Activated CD4-positive, alpha-beta T cell treated with anti-CD3 and anti-CD28 coated beads, Interleukin-2, amount 10 ng/mL, durations not matched to agents 7 days and 5 days (primary cell): Measurements from ENCODE around the gene AACS. TPM values are rescaled to one million over a fixed set of nuclear protein-coding genes. Genes with fewer than 3 reads are reported as not detected.

Experiments used
- CTCF ChIA-PET: fragments of 350-600 bp; sonication (Branson Sonifier 250); formaldehyde crosslinking; loops from one replicate; lab custom pipeline; 2021; ENCODE audit warnings: antibody characterized with exemption; lab: Charles Lee
- POLR2A ChIA-PET: fragments of 350-600 bp; sonication (Branson Sonifier 250); formaldehyde crosslinking; loops from one replicate; lab custom pipeline; 2021; ENCODE audit warnings: antibody characterized with exemption; lab: Charles Lee
- DNase-seq: peaks from one replicate; pipeline ENCODE4 v3.0.0-alpha.2; 2020
- H3K27ac Mint-ChIP-seq: one replicate; pipeline ENCODE4 v1.8.0; 2021; ENCODE audit warnings: mild to moderate bottlenecking, moderate library complexity, mixed read lengths
- H3K27me3 Mint-ChIP-seq: one replicate; pipeline ENCODE4 v1.8.0; 2021; ENCODE audit warnings: mixed read lengths
- H3K36me3 Mint-ChIP-seq: one replicate; pipeline ENCODE4 v1.8.0; 2021; ENCODE audit warnings: low read depth, mixed read lengths
- H3K4me1 Mint-ChIP-seq: one replicate; pipeline ENCODE4 v1.8.0; 2021; ENCODE audit warnings: mixed read lengths
- H3K4me3 Mint-ChIP-seq: one replicate; pipeline ENCODE4 v1.8.0; 2021; ENCODE audit warnings: mild to moderate bottlenecking, moderate library complexity, mixed read lengths
- H3K9me3 Mint-ChIP-seq: one replicate; pipeline ENCODE4 v1.8.0; 2021; ENCODE audit warnings: mixed read lengths
- total RNA-seq, 2 experiments: library from RNA; stranded (reverse); gene quantifications; one replicate each; pipeline ENCODE4 v1.2.3, GENCODE V29; 2021

AACS gene
- total RNA-seq, 2 experiments from 2014 or later, result 17.8 to 19.1 TPM

DNA sequence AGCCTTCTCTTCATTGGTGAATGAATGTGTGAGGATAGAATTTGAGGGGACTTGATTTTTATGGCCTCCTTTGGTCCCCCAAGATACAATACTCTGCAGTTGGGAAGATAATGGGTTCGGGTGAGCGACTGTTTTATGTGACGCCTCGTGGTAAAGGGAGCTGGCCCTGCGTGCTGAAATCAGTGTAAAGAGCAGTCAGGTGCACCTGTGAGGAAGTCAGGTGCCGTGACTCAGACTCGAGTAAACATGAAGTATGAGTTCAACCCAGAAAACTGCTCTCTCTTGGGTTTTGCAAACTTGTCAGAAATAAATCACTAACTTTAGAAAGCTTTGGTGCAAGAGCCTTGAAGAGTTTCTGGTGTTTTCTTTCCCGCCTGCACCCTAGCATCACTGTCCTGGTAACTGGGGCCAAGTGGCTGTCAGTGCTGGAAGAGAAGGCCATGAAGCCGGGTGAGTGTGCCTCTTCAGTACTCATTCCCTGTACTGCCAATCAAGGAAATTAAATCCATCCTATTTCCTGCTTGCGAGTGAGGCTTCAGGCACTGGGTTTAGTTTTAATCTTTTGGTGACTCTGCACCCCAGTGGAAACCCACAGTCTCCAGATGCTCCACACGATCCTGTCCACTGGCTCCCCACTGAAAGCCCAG is 59.2 kb downstream of the AACS start:
- no peaks in the 10 kb centered on the region for H3K27me3 Mint-ChIP-seq
- no peaks in the 10 kb centered on the region for H3K36me3 Mint-ChIP-seq
- H3K27ac Mint-ChIP-seq, result no peak overlapping the region
- ChIA-PET POLR2A (no interaction called here), CTCF (no interaction called here)
- no peaks in the 10 kb centered on the region for H3K4me1 Mint-ChIP-seq
- no peaks in the 10 kb centered on the region for H3K9me3 Mint-ChIP-seq
- no peak for DNase-seq
- no peak overlapping the region for H3K4me3 Mint-ChIP-seq

DNA sequence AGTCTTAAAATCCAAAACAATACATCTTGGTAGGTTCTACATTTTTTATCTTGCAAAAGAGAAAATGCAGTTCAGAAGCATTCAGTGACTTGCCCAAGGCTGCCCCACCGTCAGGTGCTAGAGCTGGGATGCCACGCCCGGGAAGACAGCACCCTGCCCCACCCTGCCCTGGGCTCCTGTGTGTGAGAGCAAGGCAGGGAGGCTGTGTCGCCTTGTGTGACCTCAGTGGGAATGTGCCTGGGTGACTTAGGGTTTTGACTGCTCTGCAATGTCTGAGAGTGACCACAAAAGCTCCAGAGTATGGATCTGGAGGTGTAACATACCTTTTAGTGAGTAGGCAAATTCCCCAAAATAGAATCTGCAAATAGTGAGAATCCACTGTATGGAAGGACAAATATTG is 60.0 kb downstream of the AACS start:
- no peak overlapping the region for H3K27ac Mint-ChIP-seq
- no peaks in the 10 kb centered on the region for H3K36me3 Mint-ChIP-seq
- no peak for DNase-seq
- ChIA-PET CTCF (no interaction called here), POLR2A (no interaction called here)
- no peak overlapping the region for H3K4me3 Mint-ChIP-seq
- H3K9me3 Mint-ChIP-seq, result no peaks in the 10 kb centered on the region
- H3K4me1 Mint-ChIP-seq, result no peaks in the 10 kb centered on the region
- H3K27me3 Mint-ChIP-seq, result no peaks in the 10 kb centered on the region

DNA sequence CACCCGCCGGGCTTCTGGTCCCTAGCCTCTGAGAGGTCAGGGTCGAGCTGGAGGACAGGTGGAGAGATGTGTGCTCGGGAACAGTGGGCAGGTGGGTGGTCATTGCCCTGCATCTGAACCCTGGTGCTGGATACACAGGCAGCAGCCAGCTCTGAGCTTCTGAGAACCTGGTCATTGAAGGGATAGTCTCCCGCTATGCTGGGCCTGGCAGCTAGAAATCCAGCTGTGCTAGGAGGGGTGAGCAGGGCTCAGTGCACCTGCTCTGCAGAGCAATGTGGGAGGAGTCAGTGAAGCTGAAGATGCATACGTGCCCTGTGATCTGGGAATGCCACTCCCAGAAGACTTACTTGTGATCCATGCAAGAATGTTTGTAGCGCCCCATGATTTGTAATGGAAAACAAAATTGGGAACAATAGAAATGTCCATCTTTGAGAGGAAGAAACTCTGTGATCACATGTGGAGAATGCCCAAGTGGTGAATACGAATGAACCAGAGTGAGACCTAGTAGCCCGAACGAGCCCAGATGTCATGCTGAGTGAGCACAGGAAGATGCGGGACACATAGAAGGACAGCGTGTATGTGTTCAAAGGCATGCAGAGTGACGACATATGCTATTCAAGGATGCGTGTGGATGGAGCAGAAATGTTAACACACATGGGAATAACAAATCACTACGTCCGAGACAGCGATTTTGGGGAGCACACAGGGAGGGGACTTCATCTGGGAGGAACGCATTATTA is 63.4 kb downstream of the AACS start:
- Mint-ChIP-seq H3K4me3 (no peak overlapping the region), H3K27ac (no peak overlapping the region), H3K36me3 (no peaks in the 10 kb centered on the region), H3K4me1 (no peaks in the 10 kb centered on the region), H3K27me3 (no peaks in the 10 kb centered on the region), H3K9me3 (no peaks in the 10 kb centered on the region)
- POLR2A ChIA-PET, result no interaction called here
- CTCF ChIA-PET, result no interaction called here
- no peak for DNase-seq

DNA sequence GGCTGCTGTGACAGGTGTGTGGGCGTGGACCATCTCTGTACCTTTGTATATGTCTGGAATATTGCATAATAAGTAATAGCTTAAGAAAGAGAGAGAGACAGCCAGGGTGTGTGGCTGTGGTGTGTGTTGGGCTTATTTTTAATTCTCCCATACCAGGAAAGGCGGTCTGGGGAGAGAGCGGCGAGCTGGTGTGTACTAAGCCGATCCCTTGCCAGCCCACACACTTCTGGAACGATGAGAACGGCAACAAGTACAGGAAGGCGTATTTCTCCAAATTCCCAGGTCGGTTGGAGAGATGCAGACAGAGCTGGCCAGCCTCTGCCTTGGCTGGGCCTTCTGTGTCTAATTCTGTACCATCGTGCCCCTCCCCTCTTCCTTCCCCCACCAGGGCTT is 63.9 kb downstream of the AACS start:
- H3K9me3 Mint-ChIP-seq, result no peaks in the 10 kb centered on the region
- DNase-seq, result no peak
- CTCF ChIA-PET, result no interaction called here
- POLR2A ChIA-PET, result no interaction called here
- H3K4me3 Mint-ChIP-seq, result no peak overlapping the region
- no peaks in the 10 kb centered on the region for H3K36me3 Mint-ChIP-seq
- H3K4me1 Mint-ChIP-seq, result no peaks in the 10 kb centered on the region
- H3K27me3 Mint-ChIP-seq, result no peaks in the 10 kb centered on the region
- H3K27ac Mint-ChIP-seq, result no peak overlapping the region

DNA sequence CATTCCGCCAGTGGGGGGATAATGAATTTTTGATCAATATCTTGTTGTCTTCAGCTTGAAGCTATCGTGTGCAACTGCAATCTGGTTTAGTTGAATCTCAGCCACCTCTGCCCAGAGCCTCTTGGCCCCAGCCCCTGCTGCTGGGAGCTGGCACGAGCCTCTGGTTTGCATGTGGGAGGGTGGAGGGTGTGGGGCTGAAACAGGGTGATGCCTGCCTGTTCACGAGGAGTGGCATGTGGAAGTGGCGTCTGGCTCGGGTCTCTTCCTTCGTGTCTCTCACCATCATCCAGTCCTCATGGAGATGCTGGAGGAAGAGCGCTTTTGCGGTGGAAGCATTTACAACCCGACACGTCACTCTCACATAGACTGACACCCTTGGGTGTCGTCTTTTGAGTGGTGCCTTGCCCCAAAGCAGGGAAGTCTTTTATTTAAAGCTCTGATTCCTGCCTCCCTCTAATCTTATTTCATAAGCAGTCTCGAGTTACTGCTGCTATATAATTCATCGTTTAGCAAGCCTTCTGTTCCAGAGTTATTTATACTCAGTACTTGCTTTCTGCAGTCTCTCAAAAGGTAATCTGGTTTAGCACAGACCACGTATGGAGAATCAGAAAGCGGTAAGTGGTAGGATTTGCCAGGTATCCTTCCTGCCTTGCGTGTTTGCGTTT is 64.5 kb downstream of the AACS start:
- POLR2A ChIA-PET, result no interaction called here
- no peaks in the 10 kb centered on the region for H3K4me1 Mint-ChIP-seq
- no peak for DNase-seq

DNA sequence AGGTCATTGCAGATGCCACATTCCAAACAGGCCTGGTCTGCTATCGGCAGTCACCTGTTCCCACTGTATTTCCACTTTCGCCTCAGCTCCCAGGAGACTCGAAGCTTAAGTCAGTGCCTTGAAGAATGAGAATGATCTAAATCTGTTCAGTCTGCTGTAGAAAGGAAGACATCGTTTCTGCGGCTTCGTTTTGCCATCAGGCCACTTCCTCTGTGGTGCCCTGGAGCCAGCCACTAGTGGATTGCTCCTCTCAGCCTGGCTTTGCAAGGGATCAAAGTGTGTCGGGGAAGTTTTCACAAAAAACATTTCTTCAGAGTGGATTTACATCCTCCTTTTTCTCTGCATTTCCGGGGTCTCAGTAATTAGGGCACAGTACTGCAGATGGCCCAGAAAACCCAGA is 66.7 kb downstream of the AACS start:
- no peak overlapping the region for H3K27ac Mint-ChIP-seq
- no peak overlapping the region for H3K4me3 Mint-ChIP-seq
- H3K36me3 Mint-ChIP-seq, result no peaks in the 10 kb centered on the region
- CTCF ChIA-PET, result interaction anchor here (0.6 kb wide), 1 partner anchor 1743 kb away, joined by 3 read pairs; no protein-coding TSS in a partner anchor
- H3K9me3 Mint-ChIP-seq, result no peaks in the 10 kb centered on the region
- no peaks in the 10 kb centered on the region for H3K27me3 Mint-ChIP-seq
- H3K4me1 Mint-ChIP-seq, result no peaks in the 10 kb centered on the region
- DNase-seq, result no peak
- POLR2A ChIA-PET, result no interaction called here

More for the DNA sequence above, 64.5 kb downstream of the AACS start:
- H3K9me3 Mint-ChIP-seq, result no peaks in the 10 kb centered on the region
- no peak overlapping the region for H3K4me3 Mint-ChIP-seq
- H3K27me3 Mint-ChIP-seq, result no peaks in the 10 kb centered on the region
- CTCF ChIA-PET, result no interaction called here
- no peak overlapping the region for H3K27ac Mint-ChIP-seq
- H3K36me3 Mint-ChIP-seq, result no peaks in the 10 kb centered on the region

DNA sequence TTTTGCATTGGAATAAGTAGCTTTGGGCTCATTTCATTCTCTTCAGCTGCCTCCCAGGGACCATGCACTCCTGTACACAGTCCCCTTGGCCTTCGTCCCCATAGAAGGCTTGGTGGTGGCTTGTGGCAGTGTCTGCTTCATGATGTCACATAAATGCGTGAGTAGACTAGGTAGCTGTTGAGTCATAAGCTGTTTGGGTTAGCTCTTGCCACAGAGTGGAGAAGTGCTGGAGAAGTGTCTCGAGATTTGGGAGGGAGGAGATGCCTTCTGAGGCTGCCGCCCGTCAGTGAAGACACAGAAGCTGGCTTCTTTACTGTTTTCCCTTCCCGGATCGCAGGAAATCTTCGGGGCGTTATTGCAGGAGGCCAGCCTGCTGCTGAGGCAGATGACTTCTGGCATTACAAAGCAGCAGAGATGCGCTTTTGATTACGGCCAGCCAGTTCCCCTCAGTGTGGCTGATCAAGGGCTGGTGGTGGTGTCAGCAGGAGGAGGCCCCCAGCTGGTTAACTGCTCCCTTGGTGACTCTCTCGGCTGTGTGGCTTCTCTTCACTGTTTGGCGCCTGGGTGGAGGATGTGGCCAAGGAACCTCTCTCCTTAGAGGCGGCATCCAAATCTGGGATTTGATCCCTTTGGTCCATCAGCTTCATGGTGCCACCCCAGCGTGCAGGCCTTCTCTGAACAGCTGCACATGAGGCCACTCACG is 67.6 kb downstream of the AACS start:
- POLR2A ChIA-PET, result no interaction called here
- Mint-ChIP-seq H3K4me3 (no peak overlapping the region), H3K27me3 (no peaks in the 10 kb centered on the region), H3K9me3 (no peaks in the 10 kb centered on the region), H3K27ac (no peak overlapping the region), H3K36me3 (no peaks in the 10 kb centered on the region), H3K4me1 (no peaks in the 10 kb centered on the region)
- CTCF ChIA-PET, result interaction anchor here (0.9 kb wide), 1 partner anchor 11 kb away, joined by 3 read pairs; no protein-coding TSS in a partner anchor
- no peak for DNase-seq

DNA sequence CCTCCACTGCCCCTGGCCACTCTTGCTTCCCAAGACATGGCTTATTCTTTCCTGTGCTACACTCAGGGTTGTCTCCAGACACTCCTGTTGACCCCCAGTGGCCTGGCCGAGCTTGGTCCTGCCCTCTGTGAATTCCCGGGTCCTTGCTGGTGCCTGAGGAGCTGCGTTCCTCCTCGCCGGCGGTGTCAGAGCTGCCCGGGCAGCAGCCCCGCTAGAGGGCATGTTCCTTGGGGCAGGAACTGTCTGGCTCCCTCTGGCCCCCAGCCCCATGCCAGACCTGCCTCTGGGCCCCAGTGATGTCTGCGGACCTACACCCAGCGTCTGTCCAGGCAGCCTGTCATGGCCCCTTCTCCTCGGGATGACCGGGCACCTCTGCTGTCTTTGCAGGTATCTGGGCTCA is 68.4 kb downstream of the AACS start:
- no peak overlapping the region for H3K4me3 Mint-ChIP-seq

DNA sequence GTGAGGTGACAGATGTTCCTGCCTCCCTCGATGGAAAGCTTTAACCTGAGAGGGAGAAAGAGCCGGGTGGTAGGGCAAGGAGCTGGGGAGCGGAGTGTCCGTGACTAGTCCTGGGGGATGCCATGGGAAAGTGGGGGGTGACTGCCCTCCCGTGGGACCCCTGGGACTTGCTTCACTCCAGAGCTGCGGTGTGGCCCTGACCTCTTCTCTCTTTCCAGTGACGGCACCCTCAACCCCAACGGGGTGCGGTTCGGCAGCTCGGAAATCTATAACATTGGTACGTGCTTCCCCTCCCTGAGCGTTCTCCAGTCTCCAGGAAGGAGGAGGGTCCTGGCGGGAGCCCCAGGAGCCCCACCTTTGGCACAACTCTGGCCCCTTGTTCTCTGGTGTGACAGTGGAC is 69.3 kb downstream of the AACS start:
- Mint-ChIP-seq H3K9me3 (no peaks in the 10 kb centered on the region), H3K27ac (no peak overlapping the region), H3K27me3 (no peaks in the 10 kb centered on the region), H3K36me3 (peaks cover 2% of the 10 kb centered on the region), H3K4me3 (no peak overlapping the region), H3K4me1 (no peaks in the 10 kb centered on the region)
- no peak for DNase-seq
- ChIA-PET POLR2A (no interaction called here), CTCF (no interaction called here)

More for the DNA sequence above, 68.4 kb downstream of the AACS start:
- Mint-ChIP-seq H3K4me1 (no peaks in the 10 kb centered on the region), H3K27ac (no peak overlapping the region), H3K27me3 (no peaks in the 10 kb centered on the region), H3K9me3 (no peaks in the 10 kb centered on the region), H3K36me3 (peaks cover 2% of the 10 kb centered on the region)
- CTCF ChIA-PET, result no interaction called here
- no peak for DNase-seq
- POLR2A ChIA-PET, result no interaction called here

DNA sequence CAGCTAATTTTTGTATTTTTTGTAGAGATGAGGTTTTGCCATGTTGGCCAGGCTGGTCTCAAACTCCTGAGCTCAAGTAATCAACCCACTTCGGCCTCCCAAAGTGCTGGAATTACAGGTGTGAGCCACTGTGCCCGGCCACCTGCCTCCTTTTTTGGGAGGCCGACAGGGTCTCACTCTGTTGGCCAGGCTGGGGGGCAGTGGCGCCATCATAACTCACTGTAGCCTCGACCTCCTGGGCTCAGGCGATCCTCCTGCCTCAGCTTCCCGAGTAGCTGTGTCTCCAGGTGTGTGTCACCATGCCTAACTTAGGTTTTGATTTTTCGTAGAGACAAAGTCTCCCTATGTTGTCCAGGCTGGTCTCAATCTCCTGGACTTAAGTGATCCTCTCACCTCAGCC is 70.7 kb downstream of the AACS start:
- H3K27me3 Mint-ChIP-seq, result no peaks in the 10 kb centered on the region

DNA sequence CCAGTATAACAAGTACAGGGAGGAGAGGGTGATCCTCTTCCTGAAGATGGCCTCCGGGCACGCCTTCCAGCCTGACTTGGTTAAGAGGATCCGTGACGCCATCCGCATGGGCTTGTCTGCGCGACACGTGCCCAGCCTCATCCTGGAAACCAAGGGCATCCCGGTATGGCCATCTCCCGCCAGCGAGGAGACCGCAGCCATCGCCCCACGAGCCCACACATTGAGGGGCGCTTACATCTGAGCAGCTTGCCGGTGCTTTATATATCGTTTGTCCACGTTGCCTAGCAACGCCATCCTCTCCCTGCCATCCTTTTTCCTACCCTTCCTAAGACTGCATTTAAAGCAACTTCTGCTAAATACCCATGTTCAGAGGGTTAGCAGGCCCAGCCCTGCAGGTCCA is 71.5 kb downstream of the AACS start:
- DNase-seq, result no peak
- no peak overlapping the region for H3K4me3 Mint-ChIP-seq
- H3K27me3 Mint-ChIP-seq, result no peaks in the 10 kb centered on the region
- no peaks in the 10 kb centered on the region for H3K4me1 Mint-ChIP-seq
- H3K36me3 Mint-ChIP-seq, result peaks cover 2% of the 10 kb centered on the region
- no peak overlapping the region for H3K27ac Mint-ChIP-seq
- no peaks in the 10 kb centered on the region for H3K9me3 Mint-ChIP-seq
- ChIA-PET POLR2A (no interaction called here), CTCF (interaction anchor here (0.7 kb wide), 1 partner anchor 27 kb away, joined by 4 read pairs; no protein-coding TSS in a partner anchor)

More for the DNA sequence above, 70.7 kb downstream of the AACS start:
- ChIA-PET POLR2A (no interaction called here), CTCF (no interaction called here)
- Mint-ChIP-seq H3K4me1 (no peaks in the 10 kb centered on the region), H3K27ac (no peak overlapping the region), H3K36me3 (peaks cover 2% of the 10 kb centered on the region), H3K4me3 (no peak overlapping the region), H3K9me3 (no peaks in the 10 kb centered on the region)
- DNase-seq, result no peak

DNA sequence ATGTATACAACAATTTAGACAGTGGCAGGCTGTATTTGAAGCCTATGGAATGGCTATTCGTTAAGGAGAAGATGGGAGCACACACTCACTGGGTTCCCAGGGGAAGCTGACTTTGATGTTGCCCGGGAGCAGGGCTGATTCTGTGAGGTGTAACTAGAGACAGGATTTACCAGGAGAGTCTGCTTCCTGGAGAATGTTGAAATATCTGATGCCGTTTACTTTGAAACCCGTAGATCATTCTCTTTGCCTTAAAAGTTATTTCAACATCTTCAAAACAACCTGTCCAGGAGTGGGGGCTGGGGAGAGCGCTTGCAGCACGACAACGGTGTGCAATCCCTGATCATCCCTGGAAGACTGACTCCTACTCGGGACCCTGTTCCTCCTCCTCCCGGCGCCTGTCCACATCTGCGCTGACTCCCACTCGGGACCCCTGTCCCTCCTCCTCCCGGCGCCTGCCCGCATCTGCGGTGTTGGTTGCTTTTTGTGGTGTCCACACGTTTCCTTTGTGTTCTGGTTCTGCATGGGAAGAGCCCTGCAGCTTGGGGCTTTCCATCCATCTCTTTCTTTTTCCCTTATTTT is 72.6 kb downstream of the AACS start:
- no peak for DNase-seq
- no peaks in the 10 kb centered on the region for H3K4me1 Mint-ChIP-seq
- ChIA-PET CTCF (interaction anchor here (0.6 kb wide), 1 partner anchor 236 kb away, joined by 3 read pairs; no protein-coding TSS in a partner anchor), POLR2A (no interaction called here)
- no peaks in the 10 kb centered on the region for H3K27me3 Mint-ChIP-seq
- H3K36me3 Mint-ChIP-seq, result peaks cover 2% of the 10 kb centered on the region
- H3K9me3 Mint-ChIP-seq, result no peaks in the 10 kb centered on the region
- no peak overlapping the region for H3K4me3 Mint-ChIP-seq
- H3K27ac Mint-ChIP-seq, result no peak overlapping the region
